ENCODE results near the gene PGF. TPM values are rescaled to one million over a fixed set of nuclear protein-coding genes. Genes with fewer than 3 reads are reported as not detected.

Gene PGF
- total RNA-seq, 1 donor from 2014 or later, result 4.2 TPM

GRCh38 chr14:74897642-74898041 is 57.8 kb downstream of the PGF start:
- intact Hi-C loops (cut with micrococcal nuclease), result no loop called here
- H3K4me3 ChIP-seq, result no peak overlapping the region
- H3K9me3 ChIP-seq (replicated peaks), result no peaks in the 10 kb centered on the region
- no peak for TF ChIP-seq CTCF (IDR thresholded peaks at IDR 0.05; ENCODE audit: borderline replicate concordance)
- peak overlapping the region; percentile 57 for H3K27ac ChIP-seq (replicated peaks)
- H3K27me3 ChIP-seq (ENCODE audit: low read depth), result no peaks in the 10 kb centered on the region
- H3K36me3 ChIP-seq, result peaks cover 100% of the 10 kb centered on the region
- H3K4me1 ChIP-seq, result peaks cover 40% of the 10 kb centered on the region
- no peak for DNase-seq

GRCh38 chr14:74896400-74896799 is 59.0 kb downstream of the PGF start:
- peaks cover 100% of the 10 kb centered on the region for H3K36me3 ChIP-seq
- no peaks in the 10 kb centered on the region for H3K27me3 ChIP-seq (ENCODE audit: low read depth)
- DNase-seq, result no peak
- TF ChIP-seq CTCF (IDR thresholded peaks at IDR 0.05; ENCODE audit: borderline replicate concordance), result no peak
- H3K4me1 ChIP-seq, result peaks cover 46% of the 10 kb centered on the region
- no peaks in the 10 kb centered on the region for H3K9me3 ChIP-seq (replicated peaks)
- H3K4me3 ChIP-seq, result no peak overlapping the region
- intact Hi-C loops (cut with micrococcal nuclease), result no loop called here
- H3K27ac ChIP-seq (replicated peaks), result peak overlapping the region; percentile 57

DNA sequence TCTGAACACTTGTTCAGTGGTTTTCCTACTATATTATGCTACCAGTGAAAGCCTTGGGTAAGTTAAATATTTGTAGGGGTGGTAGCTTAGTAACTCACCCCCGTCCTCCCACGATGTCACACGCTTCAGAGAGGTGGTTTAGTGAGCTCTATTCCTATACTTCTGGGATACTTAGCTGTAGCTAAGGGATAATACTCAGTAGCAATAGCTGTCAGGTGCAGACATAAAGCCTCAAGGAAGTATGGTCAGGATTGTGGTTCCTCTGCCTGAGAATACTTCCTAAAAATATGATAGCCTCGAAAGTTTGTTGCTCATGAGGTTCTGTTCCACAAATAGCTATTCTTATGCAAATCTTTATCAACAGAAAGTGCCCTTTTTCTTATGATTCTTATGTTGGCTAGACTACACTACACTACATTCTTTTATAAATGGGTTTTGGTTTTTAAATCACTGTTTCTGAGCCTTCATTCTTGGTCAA is 61.7 kb downstream of the PGF start:
- peaks cover 47% of the 10 kb centered on the region for H3K4me1 ChIP-seq
- no peak for DNase-seq
- TF ChIP-seq CTCF (IDR thresholded peaks at IDR 0.05; ENCODE audit: borderline replicate concordance), result no peak
- H3K36me3 ChIP-seq, result peaks cover 100% of the 10 kb centered on the region
- H3K27ac ChIP-seq (replicated peaks), result no peak overlapping the region
- H3K4me3 ChIP-seq, result no peak overlapping the region
- no peaks in the 10 kb centered on the region for H3K27me3 ChIP-seq (ENCODE audit: low read depth)
- intact Hi-C loops (cut with micrococcal nuclease), result no loop called here
- no peaks in the 10 kb centered on the region for H3K9me3 ChIP-seq (replicated peaks)

DNA sequence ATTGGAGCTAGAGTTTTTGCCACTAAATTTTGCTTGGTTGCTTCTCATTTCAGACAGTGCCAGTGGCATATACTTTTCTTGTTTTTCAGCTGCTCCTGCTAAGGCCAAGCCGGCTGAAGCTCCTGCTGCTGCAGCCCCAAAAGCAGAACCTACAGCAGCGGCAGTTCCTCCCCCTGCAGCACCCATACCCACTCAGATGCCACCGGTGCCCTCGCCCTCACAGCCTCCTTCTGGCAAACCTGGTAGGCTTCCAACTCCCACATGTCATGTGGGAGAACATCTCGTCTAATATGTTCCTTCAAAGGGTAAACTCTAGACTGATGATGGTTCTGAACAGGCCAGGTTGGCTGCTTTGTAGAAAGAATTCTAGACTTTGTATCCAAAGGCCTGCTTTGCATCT is 62.7 kb downstream of the PGF start:
- Histone ChIP-seq H3K4me1 (peaks cover 48% of the 10 kb centered on the region), H3K4me3 (no peak overlapping the region), H3K27me3 (ENCODE audit: low read depth) (no peaks in the 10 kb centered on the region), H3K36me3 (peaks cover 94% of the 10 kb centered on the region), H3K9me3 (replicated peaks) (no peaks in the 10 kb centered on the region), H3K27ac (replicated peaks) (no peak overlapping the region)
- TF ChIP-seq CTCF (IDR thresholded peaks at IDR 0.05; ENCODE audit: borderline replicate concordance), result no peak
- intact Hi-C loops (cut with micrococcal nuclease), result no loop called here
- no peak for DNase-seq

DNA sequence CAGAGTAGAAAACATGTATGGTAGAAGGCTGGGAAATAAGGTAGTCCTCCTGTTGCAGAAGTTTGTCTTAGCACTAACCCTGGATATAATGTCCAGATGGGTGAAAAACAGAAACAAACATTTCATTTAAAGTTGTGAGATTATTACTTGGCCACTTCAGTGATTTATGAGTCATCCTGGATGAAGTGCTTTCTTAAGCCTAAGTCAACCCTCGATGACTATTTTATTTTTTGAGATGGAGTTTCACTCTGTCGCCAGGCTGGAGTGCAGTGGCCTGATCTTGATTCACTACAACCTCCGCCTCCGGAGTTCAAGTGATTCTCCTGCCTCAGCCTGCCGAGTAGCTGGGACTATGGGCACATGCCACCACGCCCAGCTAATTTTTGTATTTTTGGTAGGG is 63.5 kb downstream of the PGF start:
- peaks cover 50% of the 10 kb centered on the region for H3K4me1 ChIP-seq
- intact Hi-C loops (cut with micrococcal nuclease), result no loop called here
- no peak for TF ChIP-seq CTCF (IDR thresholded peaks at IDR 0.05; ENCODE audit: borderline replicate concordance)
- no peak overlapping the region for H3K4me3 ChIP-seq
- H3K27me3 ChIP-seq (ENCODE audit: low read depth), result no peaks in the 10 kb centered on the region
- DNase-seq, result no peak
- H3K27ac ChIP-seq (replicated peaks), result no peak overlapping the region
- H3K36me3 ChIP-seq, result peaks cover 89% of the 10 kb centered on the region
- H3K9me3 ChIP-seq (replicated peaks), result no peaks in the 10 kb centered on the region

Other genes with a start within 250 kb of the PGF start
- 23.7 TPM for gene AREL1, start 242.5 kb downstream of the PGF start, total RNA-seq
- gene FCF1, start 242.5 kb downstream of the PGF start, total RNA-seq, result 42.7 TPM
- gene YLPM1, start 192.3 kb downstream of the PGF start, total RNA-seq, result 28.1 TPM
- gene PROX2, start 79.5 kb downstream of the PGF start, total RNA-seq, result not detected
- gene DLST, start 73.7 kb downstream of the PGF start, total RNA-seq, result 230 TPM
- gene RPS6KL1, start 32.3 kb downstream of the PGF start, total RNA-seq, result 20.5 TPM
- 31.5 TPM for gene EIF2B2, start 47.3 kb upstream of the PGF start, total RNA-seq
- 18.2 TPM for gene MLH3, start 95.9 kb upstream of the PGF start, total RNA-seq
- 14.0 TPM for gene ACYP1, start 108.4 kb upstream of the PGF start, total RNA-seq
- 10.5 TPM for gene ZC2HC1C, start 114.0 kb upstream of the PGF start, total RNA-seq
- gene NEK9, start 171.5 kb upstream of the PGF start, total RNA-seq, result 123 TPM
- 278 TPM for gene TMED10, start 221.0 kb upstream of the PGF start, total RNA-seq

All from left ventricle myocardium inferior (tissue), 1 donor.